Tibial artery (tissue), 4 donors: ENCODE results near the gene RBM25.

Experiments
- DNase-seq, 2 donors: peaks; one replicate each; pipeline ENCODE4 v3.0.0-alpha.2; 2019
- H3K27ac ChIP-seq, 2 donors: fragments of 200-600 bp; sonication (generic) in 1 of 2; 1 replicate in 1 of 2; 2 replicates in 1 of 2; pipeline ENCODE4 v1.5.1; 2018 to 2019; ENCODE audit warnings: mild to moderate bottlenecking in 1 of 2
- H3K27me3 ChIP-seq, 2 donors: fragments of 200-600 bp; sonication (generic) in 1 of 2; one replicate each; pipeline versions ENCODE4 v1.5.1 to v1.6.0; 2016 to 2019
- H3K36me3 ChIP-seq, 3 donors: fragments of 200-600 bp; sonication (generic) in 2 of 3; one replicate each; pipeline ENCODE4 v1.5.1; 2016 to 2019; ENCODE audit warnings: mild to moderate bottlenecking in 2 of 3
- H3K4me1 ChIP-seq, 4 donors: fragments of 200-600 bp; sonication (generic) in 2 of 4; 1 replicate in 3 of 4; 2 replicates in 1 of 4; pipeline ENCODE4 v1.5.1; 2016 to 2019
- H3K4me3 ChIP-seq, 2 donors: fragments of 200-600 bp; sonication (generic) in 1 of 2; 1 replicate in 1 of 2; 2 replicates in 1 of 2; pipeline ENCODE4 v1.5.1; 2018 to 2019; ENCODE audit warnings: mild to moderate bottlenecking in 2 of 2
- H3K9me3 ChIP-seq, 3 donors: fragments of 200-600 bp; sonication (generic) in 1 of 3; one replicate each; pipeline ENCODE4 v1.5.1; 2016 to 2019
- intact Hi-C: fragments of 100-400 bp; cut with DNase I; formaldehyde crosslinking; loops from one replicate; pipeline ENCODE4 v1.15.0; 2023; ENCODE audit warnings: low total_unique reads
- TF ChIP-seq, protein P1 (sequence below), 2 experiments: fragments of 200-600 bp in 1 of 2; fragments of 450-650 bp in 1 of 2; IDR thresholded peaks; one replicate each; pipeline ENCODE4 v1.5.1; 2017 to 2019; ENCODE audit warnings: antibody characterized with exemption in 2 of 2, mild to moderate bottlenecking in 1 of 2, moderate library complexity in 1 of 2

The RBM25 gene

GRCh38 chr14:73125746-73126145, 67.4 kb downstream of the RBM25 start:
- Histone ChIP-seq H3K36me3 (peaks cover 21 to 45% (median 25%) of the 10 kb centered on the region in 3 donors), H3K27me3 (no peaks in the 10 kb centered on the region), H3K4me1 (no peaks in the 10 kb centered on the region), H3K9me3 (no peaks in the 10 kb centered on the region), H3K4me3 (no peak overlapping the region), H3K27ac (no peak overlapping the region)
- intact Hi-C loops, result loop anchor here (10.0 kb wide), 1 partner anchor 61 kb away; no protein-coding TSS in a partner anchor
- TF ChIP-seq, protein P1, sequence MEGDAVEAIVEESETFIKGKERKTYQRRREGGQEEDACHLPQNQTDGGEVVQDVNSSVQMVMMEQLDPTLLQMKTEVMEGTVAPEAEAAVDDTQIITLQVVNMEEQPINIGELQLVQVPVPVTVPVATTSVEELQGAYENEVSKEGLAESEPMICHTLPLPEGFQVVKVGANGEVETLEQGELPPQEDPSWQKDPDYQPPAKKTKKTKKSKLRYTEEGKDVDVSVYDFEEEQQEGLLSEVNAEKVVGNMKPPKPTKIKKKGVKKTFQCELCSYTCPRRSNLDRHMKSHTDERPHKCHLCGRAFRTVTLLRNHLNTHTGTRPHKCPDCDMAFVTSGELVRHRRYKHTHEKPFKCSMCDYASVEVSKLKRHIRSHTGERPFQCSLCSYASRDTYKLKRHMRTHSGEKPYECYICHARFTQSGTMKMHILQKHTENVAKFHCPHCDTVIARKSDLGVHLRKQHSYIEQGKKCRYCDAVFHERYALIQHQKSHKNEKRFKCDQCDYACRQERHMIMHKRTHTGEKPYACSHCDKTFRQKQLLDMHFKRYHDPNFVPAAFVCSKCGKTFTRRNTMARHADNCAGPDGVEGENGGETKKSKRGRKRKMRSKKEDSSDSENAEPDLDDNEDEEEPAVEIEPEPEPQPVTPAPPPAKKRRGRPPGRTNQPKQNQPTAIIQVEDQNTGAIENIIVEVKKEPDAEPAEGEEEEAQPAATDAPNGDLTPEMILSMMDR (IDR thresholded peaks at IDR 0.05), result no peak
- DNase-seq, result no peak

DNA sequence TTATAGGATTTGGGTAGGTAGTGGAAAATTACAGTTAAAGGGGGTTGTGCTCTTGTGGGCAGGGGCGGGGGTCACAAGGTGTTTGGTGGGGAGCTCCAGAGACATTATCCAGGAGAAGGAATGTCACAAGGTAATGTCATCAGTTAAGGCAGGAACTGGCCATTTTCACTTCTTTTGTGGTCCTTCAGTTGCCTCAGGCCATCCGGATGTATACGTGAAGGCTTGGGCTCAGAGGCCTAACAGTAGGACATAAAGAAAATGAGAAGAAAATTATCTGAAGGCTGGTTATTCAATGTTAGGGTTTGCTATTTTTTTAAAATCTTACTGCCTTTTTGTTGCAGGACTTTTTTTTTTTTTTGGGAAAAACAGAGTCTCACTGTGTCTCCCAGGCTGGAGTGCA, 75.5 kb downstream of the RBM25 start:
- no peak for DNase-seq
- intact Hi-C loops, result no loop called here
- H3K27me3 ChIP-seq, result no peaks in the 10 kb centered on the region
- peaks cover 0 to 19% (median 11%) of the 10 kb centered on the region in 4 donors for H3K4me1 ChIP-seq
- TF ChIP-seq, protein P1 (IDR thresholded peaks at IDR 0.05), result no peak
- H3K36me3 ChIP-seq, result no peaks in the 10 kb centered on the region
- H3K4me3 ChIP-seq, result no peak overlapping the region
- H3K9me3 ChIP-seq, result no peaks in the 10 kb centered on the region
- no peak overlapping the region for H3K27ac ChIP-seq

GRCh38 chr14:73136085-73136386, 77.7 kb downstream of the RBM25 start:
- Histone ChIP-seq H3K27me3 (no peaks in the 10 kb centered on the region), H3K27ac (peak overlapping the region; percentile 92 to 93), H3K4me3 (peak overlapping the region; percentile 89 to 92), H3K36me3 (no peaks in the 10 kb centered on the region), H3K9me3 (no peaks in the 10 kb centered on the region), H3K4me1 (peaks cover 0 to 27% (median 13%) of the 10 kb centered on the region in 4 donors)
- TF ChIP-seq, protein P1 (IDR thresholded peaks at IDR 0.05), result no peak
- DNase-seq, result no peak
- intact Hi-C loops, result no loop called here

GRCh38 chr14:73136387-73137225, 78.3 kb downstream of the RBM25 start, which contains the start of gene PSEN1:
PSEN1 (plus strand) TSS chr14:73136507; CDS start chr14:73148020, 11,513 bp downstream.
- no peaks in the 10 kb centered on the region for H3K9me3 ChIP-seq
- H3K27ac ChIP-seq, result peak within 1 kb of the TSS; percentile 92 to 93
- H3K4me1 ChIP-seq, result peaks cover 0 to 27% (median 13%) of the 10 kb centered on the region in 4 donors
- DNase-seq, result peak; percentile 95 to 97
- TF ChIP-seq, protein P1 (IDR thresholded peaks at IDR 0.05), result no peak
- no peaks in the 10 kb centered on the region for H3K36me3 ChIP-seq
- H3K4me3 ChIP-seq, result peak within 1 kb of the TSS; percentile 89 to 92
- no peaks in the 10 kb centered on the region for H3K27me3 ChIP-seq
- intact Hi-C loops, result no loop called here

DNA sequence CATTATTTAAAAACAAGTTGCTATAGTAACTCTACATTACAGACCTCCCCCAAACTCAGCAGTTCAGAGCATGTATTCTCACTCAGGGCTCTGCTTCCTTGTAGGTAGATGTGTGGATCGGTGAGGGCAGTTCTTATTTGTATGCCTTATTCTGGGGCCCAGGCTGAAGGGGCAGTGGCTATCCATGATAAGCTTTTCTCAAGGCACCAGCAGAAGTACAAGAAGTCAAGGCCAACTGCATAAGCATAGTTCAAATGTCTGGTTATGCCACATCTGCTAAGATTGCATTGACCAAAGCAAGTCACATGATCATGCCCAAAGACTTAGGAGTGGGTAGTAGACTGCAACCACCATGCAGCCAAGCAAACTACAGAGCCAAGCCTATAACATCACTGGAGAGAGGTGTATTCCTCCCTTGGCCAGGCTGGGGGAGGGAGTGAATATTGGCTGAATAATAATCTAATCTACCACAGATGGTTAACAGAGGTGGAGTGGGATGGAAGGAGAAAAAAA, 82.5 kb downstream of the RBM25 start:
- H3K27ac ChIP-seq, result no peak overlapping the region
- no peak overlapping the region for H3K4me3 ChIP-seq
- no peaks in the 10 kb centered on the region for H3K36me3 ChIP-seq
- TF ChIP-seq, protein P1 (IDR thresholded peaks at IDR 0.05), result no peak
- intact Hi-C loops, result no loop called here
- peaks cover 0 to 30% (median 17%) of the 10 kb centered on the region in 4 donors for H3K4me1 ChIP-seq
- no peak for DNase-seq
- no peaks in the 10 kb centered on the region for H3K27me3 ChIP-seq
- H3K9me3 ChIP-seq, result no peaks in the 10 kb centered on the region
